GM21367 (cell line): Measurements from ENCODE around the gene USP13.
"Not testable (repeated sequence)": the region's sequence is repeated elsewhere in the genome, so short reads cannot be mapped to it uniquely, and the experiment has no call there.

Experiments used
- ATAC-seq: cut with Tn5 transposase; IDR thresholded peaks from one replicate; pipeline ENCODE4 v1.9.1; 2021; ENCODE audit not compliant: unreplicated experiment

The USP13 gene

GRCh38 chr3:179652447-179653095 is at the start of gene USP13:
USP13 (plus strand) TSS chr3:179653040; CDS start chr3:179653226, 186 bp downstream.
- ATAC-seq: peak; percentile 57

GRCh38 chr3:179603321-179603720 is 49.5 kb upstream of the USP13 start:
- ATAC-seq: no peak

GRCh38 chr3:179603831-179604230 is 49.0 kb upstream of the USP13 start:
- no peak for ATAC-seq

- peak; percentile 97 for ATAC-seq
Observed at GRCh38 chr3:179604321-179605078, 48.3 kb upstream of the USP13 start, which contains the start of the genes MRPL47 and NDUFB5. MRPL47 (minus strand) TSS chr3:179604638; CDS start chr3:179604624, 14 bp downstream. NDUFB5 (plus strand) TSS chr3:179604794; CDS start chr3:179604816, 22 bp downstream.

GRCh38 chr3:179606534-179607085 is 46.2 kb upstream of the USP13 start:
- no peak for ATAC-seq

GRCh38 chr3:179608931-179609720 is 43.7 kb upstream of the USP13 start:
- ATAC-seq: peak; percentile 60

GRCh38 chr3:179610066-179610465 is 42.8 kb upstream of the USP13 start:
- no peak for ATAC-seq

GRCh38 chr3:179613807-179614206 is 39.0 kb upstream of the USP13 start:
- ATAC-seq: no peak

- ATAC-seq: no peak
Observed at GRCh38 chr3:179615458-179616173, 37.2 kb upstream of the USP13 start.

GRCh38 chr3:179622023-179622422 is 30.8 kb upstream of the USP13 start:
- no peak for ATAC-seq

- ATAC-seq: no peak
Observed at GRCh38 chr3:179624451-179624850, 28.4 kb upstream of the USP13 start.

- no peak for ATAC-seq
Observed at GRCh38 chr3:179630753-179631451, 21.9 kb upstream of the USP13 start.

GRCh38 chr3:179640469-179640868 is 12.4 kb upstream of the USP13 start:
- no peak for ATAC-seq

GRCh38 chr3:179642871-179643270 is 10.0 kb upstream of the USP13 start:
- no peak for ATAC-seq

- not testable (repeated sequence) for ATAC-seq
Observed at GRCh38 chr3:179643837-179644236, 9.0 kb upstream of the USP13 start.

GRCh38 chr3:179646177-179646576 is 6.7 kb upstream of the USP13 start:
- no peak for ATAC-seq

GRCh38 chr3:179651687-179652446 is 973 bp upstream of the USP13 start:
- ATAC-seq: no peak

- peak; percentile 53 for ATAC-seq
Observed at GRCh38 chr3:179653096-179653797, 407 bp downstream of the USP13 start.

- no peak for ATAC-seq
Observed at GRCh38 chr3:179655236-179655635, 2.4 kb downstream of the USP13 start.
